ENCODE results near the gene SLC12A4. TPM values are rescaled to one million over a fixed set of nuclear protein-coding genes. Genes with fewer than 3 reads are reported as not detected.
A peak's percentile ranks its signal among the peaks of the same experiment; 100 is the strongest.

SLC12A4 gene
- total and polyA plus RNA-seq, 2 experiments from 2014 or later: 19.9 to 53.0 TPM

DNA sequence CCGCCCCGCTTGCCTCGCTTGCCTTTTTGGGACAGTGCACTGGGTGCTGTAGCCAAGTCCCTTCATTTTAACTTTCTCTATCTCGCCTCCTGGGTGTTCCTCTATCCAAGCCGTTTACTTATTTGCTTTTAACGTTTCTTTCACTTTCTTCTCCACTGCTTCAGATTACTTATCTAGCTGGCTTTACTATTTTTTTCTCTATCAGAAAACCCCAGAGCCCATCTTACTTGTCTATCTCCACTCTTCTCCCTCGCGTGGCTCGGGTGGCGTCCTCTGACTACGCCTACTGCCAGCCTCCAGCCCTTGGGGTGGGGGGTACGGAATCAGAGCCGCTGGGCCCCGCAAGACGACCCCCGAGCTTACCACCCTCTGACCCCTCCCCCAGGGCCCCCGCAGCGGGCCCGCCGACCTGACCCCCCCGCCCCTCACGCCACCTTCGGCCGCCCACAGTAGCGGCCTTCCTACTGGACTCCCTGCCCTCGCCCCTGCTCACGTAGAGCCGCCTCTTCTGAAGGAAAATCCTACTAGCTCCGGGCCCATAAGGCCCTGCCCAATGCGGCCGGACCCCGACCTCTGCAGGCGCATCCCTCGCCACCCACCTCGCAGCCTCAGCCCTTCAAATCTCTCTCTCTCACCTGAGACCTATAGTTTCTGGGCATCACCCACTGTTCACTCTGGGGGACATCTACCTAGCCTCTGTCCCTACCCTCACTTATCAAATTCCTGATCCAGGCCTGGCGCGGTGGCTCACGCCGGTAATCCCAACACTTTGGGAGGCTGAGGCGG, 1.0 kb upstream of the SLC12A4 start:
- Histone ChIP-seq H3K9me2 (ENCODE audit: insufficient read depth) (no peaks in the 10 kb centered on the region), H4K20me1 (replicated peaks; ENCODE audit: insufficient read depth) (peaks cover 10% of the 10 kb centered on the region), H3K36me3 (ENCODE audit: insufficient read depth) (no peaks in the 10 kb centered on the region; the same call in 1 of the 2 replicates), H3K79me2 (replicated peaks; ENCODE audit: insufficient read depth) (peaks cover 33% of the 10 kb centered on the region), H3K4me3 (peak overlapping the region; percentile 91), H3K4me2 (peak overlapping the region; percentile 99), H3K4me1 (ENCODE audit: insufficient read depth) (peaks cover 30% of the 10 kb centered on the region), H3K27ac (ENCODE audit: low read depth) (0 out of 2 replicates have a peak overlapping the region, but pooled peaks have one; percentile 48), H3K27me3 (ENCODE audit: insufficient read depth) (no peaks in the 10 kb centered on the region), H3F3A (replicated peaks; ENCODE audit: low read depth) (0 out of 2 replicates have a peak, but pooled peaks cover 19% of the 10 kb centered on the region), H2AFZ (peak overlapping the region; percentile 97; the same call in 1 of the 2 replicates)
- DNase-seq (ENCODE audit: low spot score) (peak; percentile 81), ATAC-seq (peak; percentile 38)
- TF ChIP-seq NANOG (IDR thresholded peaks at IDR 0.05; ENCODE audit: borderline replicate concordance) (no peak), EZH2phosphoT487 (IDR thresholded peaks at IDR 0.05; ENCODE audit: unreplicated experiment) (no peak), CREB1 (CRISPR knock-in tag; IDR thresholded peaks at IDR 0.05; ENCODE audit: low read depth) (no peak), STAT1 (IDR thresholded peaks at IDR 0.05; ENCODE audit: unreplicated experiment) (no peak), EZH2 (IDR thresholded peaks at IDR 0.05; ENCODE audit: low read depth, unreplicated experiment) (no peak), POLR2AphosphoS5 (IDR thresholded peaks at IDR 0.05; ENCODE audit: low read depth) (peak; percentile 49; the same call in 1 of the 2 replicates)
- TF ChIP-seq, protein P1, sequence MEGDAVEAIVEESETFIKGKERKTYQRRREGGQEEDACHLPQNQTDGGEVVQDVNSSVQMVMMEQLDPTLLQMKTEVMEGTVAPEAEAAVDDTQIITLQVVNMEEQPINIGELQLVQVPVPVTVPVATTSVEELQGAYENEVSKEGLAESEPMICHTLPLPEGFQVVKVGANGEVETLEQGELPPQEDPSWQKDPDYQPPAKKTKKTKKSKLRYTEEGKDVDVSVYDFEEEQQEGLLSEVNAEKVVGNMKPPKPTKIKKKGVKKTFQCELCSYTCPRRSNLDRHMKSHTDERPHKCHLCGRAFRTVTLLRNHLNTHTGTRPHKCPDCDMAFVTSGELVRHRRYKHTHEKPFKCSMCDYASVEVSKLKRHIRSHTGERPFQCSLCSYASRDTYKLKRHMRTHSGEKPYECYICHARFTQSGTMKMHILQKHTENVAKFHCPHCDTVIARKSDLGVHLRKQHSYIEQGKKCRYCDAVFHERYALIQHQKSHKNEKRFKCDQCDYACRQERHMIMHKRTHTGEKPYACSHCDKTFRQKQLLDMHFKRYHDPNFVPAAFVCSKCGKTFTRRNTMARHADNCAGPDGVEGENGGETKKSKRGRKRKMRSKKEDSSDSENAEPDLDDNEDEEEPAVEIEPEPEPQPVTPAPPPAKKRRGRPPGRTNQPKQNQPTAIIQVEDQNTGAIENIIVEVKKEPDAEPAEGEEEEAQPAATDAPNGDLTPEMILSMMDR (conservative IDR thresholded peaks at IDR 0.05; ENCODE audit: low read depth in 2 of 2): 0 out of 4 replicates have a peak, but pooled peaks of 1 of the 2 experiments have one; percentile 27
- no peaks in the 10 kb centered on the region; the same call in 2 of the 3 replicates for H3K9me3 Mint-ChIP-seq
- H3K27me3 Mint-ChIP-seq (ENCODE audit: insufficient read depth, low read depth, poor library complexity): peaks cover 17% of the 10 kb centered on the region
- H3K36me3 Mint-ChIP-seq (ENCODE audit: low read depth): no peaks in the 10 kb centered on the region; the same call in 2 of the 3 replicates
- H3K4me3 Mint-ChIP-seq: peak overlapping the region; percentile 89
- H3K27ac Mint-ChIP-seq: peak overlapping the region; percentile 76; the same call in 1 of the 2 replicates
- peaks cover 36% of the 10 kb centered on the region for H3K4me1 Mint-ChIP-seq

DNA sequence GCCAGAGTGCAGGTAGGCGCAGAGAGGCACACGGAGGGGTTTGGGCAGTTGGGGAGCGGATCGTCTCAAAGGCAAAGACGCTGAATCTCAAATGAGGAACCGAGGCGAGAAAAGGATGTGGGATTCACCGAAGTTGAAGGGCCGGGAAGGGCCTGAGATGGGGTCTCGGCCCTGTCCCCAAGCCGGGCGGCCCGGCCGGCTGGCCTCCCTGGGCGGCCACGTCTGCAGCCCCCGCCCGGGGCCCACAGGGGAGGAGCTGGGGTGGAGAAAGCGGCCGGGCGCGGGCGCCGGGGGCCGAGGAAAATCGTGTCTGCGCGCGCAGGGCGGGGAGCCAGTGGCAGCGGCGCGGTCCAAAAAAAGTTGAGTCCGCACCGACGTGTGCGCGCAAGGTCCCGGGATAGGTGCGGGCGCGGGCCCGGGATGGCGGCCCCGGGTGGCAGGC, 458 bp downstream of the SLC12A4 start:
- no peaks in the 10 kb centered on the region; the same call in 2 of the 3 replicates for H3K9me3 Mint-ChIP-seq
- H3K4me3 Mint-ChIP-seq: peak overlapping the region; percentile 89
- H3K79me2 ChIP-seq (replicated peaks; ENCODE audit: insufficient read depth): peaks cover 37% of the 10 kb centered on the region
- H3K4me3 ChIP-seq: peak overlapping the region; percentile 91
- 0 out of 2 replicates have a peak, but pooled peaks cover 22% of the 10 kb centered on the region for H3F3A ChIP-seq (replicated peaks; ENCODE audit: low read depth)
- H3K4me2 ChIP-seq: peak overlapping the region; percentile 99
- peaks cover 41% of the 10 kb centered on the region for H3K4me1 Mint-ChIP-seq
- TF ChIP-seq, protein P2, sequence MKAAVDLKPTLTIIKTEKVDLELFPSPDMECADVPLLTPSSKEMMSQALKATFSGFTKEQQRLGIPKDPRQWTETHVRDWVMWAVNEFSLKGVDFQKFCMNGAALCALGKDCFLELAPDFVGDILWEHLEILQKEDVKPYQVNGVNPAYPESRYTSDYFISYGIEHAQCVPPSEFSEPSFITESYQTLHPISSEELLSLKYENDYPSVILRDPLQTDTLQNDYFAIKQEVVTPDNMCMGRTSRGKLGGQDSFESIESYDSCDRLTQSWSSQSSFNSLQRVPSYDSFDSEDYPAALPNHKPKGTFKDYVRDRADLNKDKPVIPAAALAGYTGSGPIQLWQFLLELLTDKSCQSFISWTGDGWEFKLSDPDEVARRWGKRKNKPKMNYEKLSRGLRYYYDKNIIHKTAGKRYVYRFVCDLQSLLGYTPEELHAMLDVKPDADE (IDR thresholded peaks at IDR 0.05): no peak
- TF ChIP-seq NANOG (IDR thresholded peaks at IDR 0.05; ENCODE audit: borderline replicate concordance) (no peak), EZH2phosphoT487 (IDR thresholded peaks at IDR 0.05; ENCODE audit: unreplicated experiment) (no peak), ZNF331 (CRISPR knock-in tag; IDR thresholded peaks at IDR 0.05; ENCODE audit: low read depth) (no peak), EZH2 (IDR thresholded peaks at IDR 0.05; ENCODE audit: low read depth, unreplicated experiment) (no peak)
- no peak overlapping the region; the same call in 1 of the 2 replicates for H2AFZ ChIP-seq
- H3K27ac ChIP-seq (ENCODE audit: low read depth): no peak overlapping the region
- ATAC-seq (peak; percentile 1), DNase-seq (ENCODE audit: low spot score) (peak; percentile 54)
- H3K36me3 ChIP-seq (ENCODE audit: insufficient read depth): no peaks in the 10 kb centered on the region; the same call in 1 of the 2 replicates
- no peaks in the 10 kb centered on the region for H3K27me3 ChIP-seq (ENCODE audit: insufficient read depth)
- peaks cover 19% of the 10 kb centered on the region for H4K20me1 ChIP-seq (replicated peaks; ENCODE audit: insufficient read depth)
- H3K36me3 Mint-ChIP-seq (ENCODE audit: low read depth): peaks cover 2% of the 10 kb centered on the region; the same call in 2 of the 3 replicates
- H3K27me3 Mint-ChIP-seq (ENCODE audit: insufficient read depth, low read depth, poor library complexity): peaks cover 19% of the 10 kb centered on the region
- no peaks in the 10 kb centered on the region for H3K9me2 ChIP-seq (ENCODE audit: insufficient read depth)
- H3K27ac Mint-ChIP-seq: peak overlapping the region; percentile 57; the same call in 1 of the 2 replicates
- peaks cover 38% of the 10 kb centered on the region for H3K4me1 ChIP-seq (ENCODE audit: insufficient read depth)
